Stimulated activated naive CD8-positive, alpha-beta T cell treated with anti-CD3 and anti-CD28 coated beads, Interleukin-15, amount 100 ng/mL, for 72 hours (primary cell): Measurements from ENCODE around the gene KDM5A.
"Not testable (repeated sequence)": the region's sequence is repeated elsewhere in the genome, so short reads cannot be mapped to it uniquely, and the experiment has no call there.

Source experiments
- ATAC-seq: fragments of 150-1000 bp; cut with Tn5 transposase; 2 replicates; pipeline ENCODE4 v1.10.0; 2021; ENCODE audit warnings: mild to moderate bottlenecking, moderate library complexity
- DNase-seq, 2 donors: peaks; one replicate each; pipeline ENCODE4 v3.0.0; 2021 to 2022
- H3K27ac Mint-ChIP-seq, 2 donors: one replicate each; pipeline ENCODE4 v1.8.0; 2022; ENCODE audit warnings: mild to moderate bottlenecking in 2 of 2, mixed read lengths in 2 of 2, moderate library complexity in 2 of 2
- H3K27me3 Mint-ChIP-seq: one replicate; pipeline ENCODE4 v1.8.0; 2022; ENCODE audit warnings: mixed read lengths
- H3K4me1 Mint-ChIP-seq: one replicate; pipeline ENCODE4 v1.8.0; 2022; ENCODE audit warnings: mild to moderate bottlenecking, mixed read lengths
- H3K4me3 Mint-ChIP-seq, 2 donors: one replicate each; pipeline ENCODE4 v1.8.0; 2022; ENCODE audit warnings: mild to moderate bottlenecking in 2 of 2, mixed read lengths in 2 of 2, moderate library complexity in 1 of 2
- H3K9me3 Mint-ChIP-seq, 2 donors: one replicate each; pipeline ENCODE4 v1.8.0; 2022; ENCODE audit warnings: mixed read lengths in 2 of 2

Gene KDM5A

GRCh38 chr12:389142-390096 lies at the start of gene KDM5A:
TSS of gene KDM5A (minus strand) at chr12:389320. CDS start at chr12:389091, 229 bp downstream.
- peak within 1 kb of the TSS; percentile 90 to 96 for H3K4me3 Mint-ChIP-seq
- peak within 1 kb of the TSS; percentile 97 to 99 for H3K27ac Mint-ChIP-seq
- no peaks in the 10 kb centered on the region for H3K9me3 Mint-ChIP-seq
- no peaks in the 10 kb centered on the region for H3K27me3 Mint-ChIP-seq
- peaks cover 14% of the 10 kb centered on the region for H3K4me1 Mint-ChIP-seq
- ATAC-seq, result peak; percentile 98
- peak; percentile 89 to 92 for DNase-seq

- not testable (repeated sequence) for H3K9me3 Mint-ChIP-seq, H3K27ac Mint-ChIP-seq, H3K4me1 Mint-ChIP-seq, ATAC-seq, H3K4me3 Mint-ChIP-seq, DNase-seq, H3K27me3 Mint-ChIP-seq
Observed at GRCh38 chr12:435737-436136, 46.6 kb upstream of the KDM5A start.

GRCh38 chr12:422526-422925 lies 33.4 kb upstream of the KDM5A start:
- H3K27ac Mint-ChIP-seq, result no peak overlapping the region
- ATAC-seq, result no peak
- H3K4me3 Mint-ChIP-seq, result no peak overlapping the region

GRCh38 chr12:418432-418831 lies 29.3 kb upstream of the KDM5A start:
- H3K27me3 Mint-ChIP-seq, result no peaks in the 10 kb centered on the region
- DNase-seq, result no peak
- no peak overlapping the region for H3K4me3 Mint-ChIP-seq
- H3K4me1 Mint-ChIP-seq, result no peaks in the 10 kb centered on the region
- no peaks in the 10 kb centered on the region for H3K9me3 Mint-ChIP-seq
- H3K27ac Mint-ChIP-seq, result no peak overlapping the region
- ATAC-seq, result no peak

More at GRCh38 chr12:422526-422925, 33.4 kb upstream of the KDM5A start:
- no peak for DNase-seq
- H3K27me3 Mint-ChIP-seq, result no peaks in the 10 kb centered on the region
- no peaks in the 10 kb centered on the region for H3K9me3 Mint-ChIP-seq
- H3K4me1 Mint-ChIP-seq, result no peaks in the 10 kb centered on the region

- H3K27ac Mint-ChIP-seq, result peak overlapping the region in 1 of 2 donors; percentile 2
- no peak for DNase-seq
- H3K4me3 Mint-ChIP-seq, result no peak overlapping the region
- ATAC-seq, result no peak
- no peaks in the 10 kb centered on the region for H3K4me1 Mint-ChIP-seq
- no peaks in the 10 kb centered on the region for H3K27me3 Mint-ChIP-seq
- no peaks in the 10 kb centered on the region for H3K9me3 Mint-ChIP-seq
Observed at GRCh38 chr12:414859-415258, 25.7 kb upstream of the KDM5A start.

- H3K27me3 Mint-ChIP-seq, result no peaks in the 10 kb centered on the region
Observed at GRCh38 chr12:402029-402389, 12.9 kb upstream of the KDM5A start.

GRCh38 chr12:401235-402028 lies 12.3 kb upstream of the KDM5A start, which contains the start of gene CCDC77:
TSS of gene CCDC77 (plus strand) at chr12:401644. CDS start at chr12:409384, 7,740 bp downstream.
- Mint-ChIP-seq H3K27ac (no peak within 1 kb of the TSS), H3K4me3 (no peak within 1 kb of the TSS), H3K9me3 (no peaks in the 10 kb centered on the region), H3K27me3 (no peaks in the 10 kb centered on the region), H3K4me1 (peaks cover 6% of the 10 kb centered on the region)
- DNase-seq (peak; percentile 96), ATAC-seq (peak; percentile 97)

More at GRCh38 chr12:402029-402389, 12.9 kb upstream of the KDM5A start:
- DNase-seq, result no peak
- Mint-ChIP-seq H3K9me3 (no peaks in the 10 kb centered on the region), H3K4me1 (peaks cover 6% of the 10 kb centered on the region), H3K4me3 (no peak overlapping the region), H3K27ac (no peak overlapping the region)
- ATAC-seq, result no peak

- Mint-ChIP-seq H3K27me3 (no peaks in the 10 kb centered on the region), H3K4me1 (peaks cover 6% of the 10 kb centered on the region), H3K27ac (no peak overlapping the region), H3K9me3 (no peaks in the 10 kb centered on the region), H3K4me3 (no peak overlapping the region)
- DNase-seq (no peak), ATAC-seq (no peak)
Observed at GRCh38 chr12:400828-401227, 11.7 kb upstream of the KDM5A start.

- no peaks in the 10 kb centered on the region for H3K9me3 Mint-ChIP-seq
- H3K4me3 Mint-ChIP-seq, result peak overlapping the region; percentile 90 to 96
- peak; percentile 54 to 62 for DNase-seq
- H3K27me3 Mint-ChIP-seq, result no peaks in the 10 kb centered on the region
- peak overlapping the region; percentile 91 to 97 for H3K27ac Mint-ChIP-seq
- peaks cover 20% of the 10 kb centered on the region for H3K4me1 Mint-ChIP-seq
- peak; percentile 65 for ATAC-seq
Observed at GRCh38 chr12:388541-389141, 479 bp downstream of the KDM5A start.

- ATAC-seq (no peak), DNase-seq (no peak)
- peaks cover 20% of the 10 kb centered on the region for H3K4me1 Mint-ChIP-seq
- H3K27me3 Mint-ChIP-seq, result no peaks in the 10 kb centered on the region
- H3K27ac Mint-ChIP-seq, result peak overlapping the region; percentile 91 to 97
- H3K9me3 Mint-ChIP-seq, result no peaks in the 10 kb centered on the region
- peak overlapping the region; percentile 90 to 96 for H3K4me3 Mint-ChIP-seq
Observed at GRCh38 chr12:388012-388411, 1.1 kb downstream of the KDM5A start.

GRCh38 chr12:386651-387050 lies 2.5 kb downstream of the KDM5A start:
- Mint-ChIP-seq H3K27me3 (no peaks in the 10 kb centered on the region), H3K4me3 (peak overlapping the region; percentile 61 to 96), H3K9me3 (no peaks in the 10 kb centered on the region), H3K4me1 (peaks cover 20% of the 10 kb centered on the region), H3K27ac (no peak overlapping the region)
- ATAC-seq, result no peak
- no peak for DNase-seq

- H3K9me3 Mint-ChIP-seq, result peaks cover 11 to 23% of the 10 kb centered on the region in 2 donors
- DNase-seq, ATAC-seq, H3K27me3 Mint-ChIP-seq, H3K4me3 Mint-ChIP-seq, H3K4me1 Mint-ChIP-seq, H3K27ac Mint-ChIP-seq: not testable (repeated sequence)
Observed at GRCh38 chr12:370739-371485, 18.2 kb downstream of the KDM5A start.

- ATAC-seq, result no peak
- Mint-ChIP-seq H3K4me1 (peaks cover 4% of the 10 kb centered on the region), H3K27me3 (no peaks in the 10 kb centered on the region), H3K9me3 (peaks cover 0 to under 1% of the 10 kb centered on the region in 2 donors), H3K27ac (no peak overlapping the region), H3K4me3 (no peak overlapping the region)
- no peak for DNase-seq
Observed at GRCh38 chr12:367972-368371, 21.1 kb downstream of the KDM5A start.

- H3K4me1 Mint-ChIP-seq, result peaks cover 4% of the 10 kb centered on the region
- H3K9me3 Mint-ChIP-seq, result no peaks in the 10 kb centered on the region
- H3K4me3 Mint-ChIP-seq, result no peak overlapping the region
- no peaks in the 10 kb centered on the region for H3K27me3 Mint-ChIP-seq
- ATAC-seq, result no peak
- no peak overlapping the region for H3K27ac Mint-ChIP-seq
- no peak for DNase-seq
Observed at GRCh38 chr12:366820-367219, 22.3 kb downstream of the KDM5A start.

- no peaks in the 10 kb centered on the region for H3K9me3 Mint-ChIP-seq
- DNase-seq (no peak), ATAC-seq (no peak)
- no peak overlapping the region for H3K4me3 Mint-ChIP-seq
- H3K27me3 Mint-ChIP-seq, result no peaks in the 10 kb centered on the region
- no peak overlapping the region for H3K27ac Mint-ChIP-seq
- H3K4me1 Mint-ChIP-seq, result peaks cover 18% of the 10 kb centered on the region
Observed at GRCh38 chr12:359091-359490, 30.0 kb downstream of the KDM5A start.
